Chondrocyte (in vitro differentiated cells): ENCODE data around the gene RYR2. TPM values are rescaled to one million over a fixed set of nuclear protein-coding genes. Genes with fewer than 3 reads are reported as not detected.

Experiments used
- DNase-seq: peaks from one replicate; pipeline ENCODE4 v3.0.0; 2021; ENCODE audit warnings: mixed read lengths, low spot score
- H3K27ac Mint-ChIP-seq: one replicate; pipeline ENCODE4 v1.8.0; 2021; ENCODE audit warnings: mild to moderate bottlenecking, moderate library complexity, mixed read lengths; ENCODE audit not compliant: unreplicated experiment
- H3K27me3 Mint-ChIP-seq: 2 replicates; pipeline ENCODE4 v1.8.0; 2021; ENCODE audit warnings: low read depth, mixed read lengths
- H3K36me3 Mint-ChIP-seq: 2 replicates; pipeline ENCODE4 v1.8.0; 2021; ENCODE audit warnings: low read depth, mixed read lengths
- H3K4me1 Mint-ChIP-seq: 2 replicates; pipeline ENCODE4 v1.8.0; 2021; ENCODE audit warnings: low read depth, mild to moderate bottlenecking, mixed read lengths
- H3K4me3 Mint-ChIP-seq: one replicate; pipeline ENCODE4 v1.8.0; 2021; ENCODE audit warnings: mild to moderate bottlenecking, moderate library complexity, mixed read lengths; ENCODE audit not compliant: unreplicated experiment
- H3K9me3 Mint-ChIP-seq: 2 replicates; pipeline ENCODE4 v1.8.0; 2021; ENCODE audit warnings: low read depth, mixed read lengths
- total RNA-seq: library from RNA; stranded (reverse); gene quantifications from 3 replicates; pipeline ENCODE4 v1.2.1, GENCODE V29; 2021
- TF ChIP-seq, protein P1 (sequence below): fragments of 200-600 bp; sonication (generic); IDR thresholded peaks from 2 replicates; pipeline ENCODE4 v1.5.0; 2021; ENCODE audit warnings: antibody characterized with exemption, mild to moderate bottlenecking, moderate library complexity

Gene RYR2
- total RNA-seq, 1 donor from 2014 or later = 0.12 TPM

DNA sequence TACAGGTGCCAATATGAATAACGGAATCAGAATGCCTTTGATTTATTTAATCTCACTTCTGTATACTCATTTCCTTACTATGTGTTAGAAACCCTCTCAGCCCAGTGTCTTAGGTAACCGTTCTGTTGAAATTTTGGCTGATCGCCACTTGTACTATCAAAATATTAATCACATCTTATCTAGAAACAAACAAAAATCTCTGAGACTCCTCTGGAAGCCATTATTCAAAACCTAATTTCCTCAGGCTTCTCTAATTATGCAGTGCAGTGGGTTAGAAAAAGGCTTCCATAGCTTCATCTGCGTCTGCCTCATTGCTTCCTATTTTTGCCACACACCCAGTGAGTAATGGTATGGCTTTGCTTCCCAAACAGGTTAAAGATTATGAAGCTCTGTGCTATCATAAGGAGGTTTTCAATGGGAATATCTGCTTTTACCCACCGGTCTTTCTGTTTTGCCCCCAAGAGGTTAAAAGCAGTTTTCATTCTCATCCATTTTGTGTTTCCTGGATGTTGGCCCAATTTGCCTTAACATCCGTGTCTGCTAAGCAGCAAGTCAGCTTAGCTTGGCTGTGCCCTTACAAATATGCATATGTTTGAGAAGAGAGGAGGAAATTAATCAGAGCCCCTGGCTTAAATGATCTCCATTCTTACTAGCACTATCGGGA, 129.6 kb downstream of the RYR2 start:
- Mint-ChIP-seq H3K36me3 (no peaks in the 10 kb centered on the region), H3K9me3 (no peaks in the 10 kb centered on the region), H3K4me3 (no peak overlapping the region), H3K27ac (no peak overlapping the region), H3K4me1 (peaks cover 2% of the 10 kb centered on the region), H3K27me3 (peaks cover 11% of the 10 kb centered on the region)
- TF ChIP-seq, protein P1, sequence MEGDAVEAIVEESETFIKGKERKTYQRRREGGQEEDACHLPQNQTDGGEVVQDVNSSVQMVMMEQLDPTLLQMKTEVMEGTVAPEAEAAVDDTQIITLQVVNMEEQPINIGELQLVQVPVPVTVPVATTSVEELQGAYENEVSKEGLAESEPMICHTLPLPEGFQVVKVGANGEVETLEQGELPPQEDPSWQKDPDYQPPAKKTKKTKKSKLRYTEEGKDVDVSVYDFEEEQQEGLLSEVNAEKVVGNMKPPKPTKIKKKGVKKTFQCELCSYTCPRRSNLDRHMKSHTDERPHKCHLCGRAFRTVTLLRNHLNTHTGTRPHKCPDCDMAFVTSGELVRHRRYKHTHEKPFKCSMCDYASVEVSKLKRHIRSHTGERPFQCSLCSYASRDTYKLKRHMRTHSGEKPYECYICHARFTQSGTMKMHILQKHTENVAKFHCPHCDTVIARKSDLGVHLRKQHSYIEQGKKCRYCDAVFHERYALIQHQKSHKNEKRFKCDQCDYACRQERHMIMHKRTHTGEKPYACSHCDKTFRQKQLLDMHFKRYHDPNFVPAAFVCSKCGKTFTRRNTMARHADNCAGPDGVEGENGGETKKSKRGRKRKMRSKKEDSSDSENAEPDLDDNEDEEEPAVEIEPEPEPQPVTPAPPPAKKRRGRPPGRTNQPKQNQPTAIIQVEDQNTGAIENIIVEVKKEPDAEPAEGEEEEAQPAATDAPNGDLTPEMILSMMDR = no peak
- no peak for DNase-seq

DNA sequence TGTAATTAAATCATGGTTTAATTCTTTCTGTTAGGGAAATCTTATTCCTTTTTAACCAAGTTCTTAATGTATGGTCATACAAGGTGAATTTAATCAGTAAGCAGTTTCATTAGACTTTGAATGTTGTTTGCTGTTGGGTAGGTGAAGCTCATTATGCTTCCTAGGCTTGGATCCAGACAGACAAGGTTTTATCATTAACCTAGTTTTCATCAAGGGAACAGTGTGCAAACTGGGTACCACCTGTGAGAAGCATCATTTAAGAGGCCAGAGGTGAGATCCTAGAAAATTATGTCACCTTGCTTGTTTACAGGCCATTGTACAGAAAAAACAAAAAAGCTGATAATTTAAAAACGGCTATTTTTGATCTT, 130.1 kb downstream of the RYR2 start:
- H3K9me3 Mint-ChIP-seq = no peaks in the 10 kb centered on the region
- no peaks in the 10 kb centered on the region for H3K4me1 Mint-ChIP-seq
- H3K27ac Mint-ChIP-seq = no peak overlapping the region
- DNase-seq = no peak
- TF ChIP-seq, protein P1 = no peak
- H3K36me3 Mint-ChIP-seq = no peaks in the 10 kb centered on the region
- no peak overlapping the region for H3K4me3 Mint-ChIP-seq
- H3K27me3 Mint-ChIP-seq = peaks cover 11% of the 10 kb centered on the region

DNA sequence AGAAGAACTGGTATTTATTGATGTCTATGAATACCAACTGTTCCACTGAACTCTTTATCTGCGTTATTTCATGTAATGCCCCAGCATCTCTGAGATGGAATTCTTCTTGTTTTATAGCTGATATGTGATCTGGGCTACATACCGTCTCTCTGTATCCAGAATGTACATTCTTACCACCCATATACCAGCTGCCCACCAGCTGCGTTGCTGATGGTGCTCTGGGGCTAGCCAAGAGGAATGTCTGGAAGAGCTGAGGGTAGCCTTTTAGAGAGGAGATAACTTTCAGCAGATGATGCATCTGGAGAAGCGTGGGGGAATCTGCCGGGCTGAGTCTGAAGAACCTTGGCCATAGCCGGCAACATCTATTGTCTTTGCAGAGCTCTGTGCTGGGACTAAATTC, 137.5 kb downstream of the RYR2 start:
- H3K4me1 Mint-ChIP-seq = no peaks in the 10 kb centered on the region
- no peaks in the 10 kb centered on the region for H3K36me3 Mint-ChIP-seq
- TF ChIP-seq, protein P1 = no peak
- peaks cover 7% of the 10 kb centered on the region for H3K27me3 Mint-ChIP-seq
- no peaks in the 10 kb centered on the region for H3K9me3 Mint-ChIP-seq
- no peak for DNase-seq
- H3K4me3 Mint-ChIP-seq = no peak overlapping the region
- H3K27ac Mint-ChIP-seq = no peak overlapping the region

DNA sequence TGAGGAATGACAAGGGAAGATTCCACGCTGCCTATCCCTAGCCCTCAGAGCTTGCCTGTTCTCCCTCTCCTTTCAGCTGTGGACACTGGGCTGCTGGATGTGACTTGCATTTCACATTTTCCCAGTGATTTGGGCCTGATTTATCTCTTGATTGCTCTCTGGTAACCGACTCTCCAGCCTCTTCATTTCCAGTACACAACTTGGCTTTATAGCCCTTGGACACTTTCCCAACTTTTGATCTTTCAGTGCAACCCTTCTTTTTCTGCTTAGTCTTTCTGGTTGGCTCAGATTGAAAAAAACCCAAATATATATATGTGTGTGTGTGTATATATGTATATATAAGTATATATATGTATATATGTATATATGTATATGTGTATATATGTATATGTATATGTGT, 138.3 kb downstream of the RYR2 start:
- Mint-ChIP-seq H3K4me1 (no peaks in the 10 kb centered on the region), H3K36me3 (no peaks in the 10 kb centered on the region), H3K27ac (no peak overlapping the region), H3K4me3 (no peak overlapping the region), H3K27me3 (peaks cover 6% of the 10 kb centered on the region), H3K9me3 (no peaks in the 10 kb centered on the region)
- TF ChIP-seq, protein P1 = no peak
- no peak for DNase-seq

DNA sequence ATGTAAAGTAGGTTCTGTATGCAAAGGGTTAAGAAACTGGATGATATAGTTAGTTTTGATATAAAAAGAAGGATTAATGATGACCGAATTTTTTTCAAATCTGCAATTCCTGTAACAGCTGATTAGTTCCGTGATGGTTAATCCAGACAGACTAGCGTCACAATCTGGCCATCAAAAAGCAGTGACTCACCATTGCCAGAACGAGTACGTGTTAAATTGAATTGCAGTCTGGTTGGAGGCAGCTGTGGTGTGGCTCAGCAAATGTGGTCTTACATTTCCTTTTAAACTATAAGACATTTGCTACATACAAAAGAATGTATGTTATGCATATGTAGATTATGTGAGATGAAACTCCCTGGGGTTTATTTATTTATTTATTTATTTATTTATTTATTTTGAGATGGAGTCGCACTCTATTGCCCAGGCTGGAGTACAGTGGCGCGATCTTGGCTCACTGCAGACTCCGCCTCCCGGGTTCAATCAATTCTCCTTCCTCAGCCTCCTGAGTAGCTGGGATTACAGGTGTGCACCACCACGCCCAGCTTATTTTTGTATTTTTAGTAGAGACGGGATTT, 139.8 kb downstream of the RYR2 start:
- H3K27ac Mint-ChIP-seq = no peak overlapping the region
- DNase-seq = no peak

More for the DNA sequence above, 139.8 kb downstream of the RYR2 start:
- Mint-ChIP-seq H3K4me3 (no peak overlapping the region), H3K9me3 (no peaks in the 10 kb centered on the region), H3K27me3 (peaks cover 6% of the 10 kb centered on the region), H3K36me3 (no peaks in the 10 kb centered on the region), H3K4me1 (no peaks in the 10 kb centered on the region)
- TF ChIP-seq, protein P1 = no peak
